GM21423 (cell line): ENCODE data around the gene RARRES1.

Source experiments
- ATAC-seq: cut with Tn5 transposase; IDR thresholded peaks from one replicate; pipeline ENCODE4 v1.9.1; 2021; ENCODE audit warnings: mild to moderate bottlenecking, moderate library complexity; ENCODE audit not compliant: unreplicated experiment

RARRES1 gene

DNA sequence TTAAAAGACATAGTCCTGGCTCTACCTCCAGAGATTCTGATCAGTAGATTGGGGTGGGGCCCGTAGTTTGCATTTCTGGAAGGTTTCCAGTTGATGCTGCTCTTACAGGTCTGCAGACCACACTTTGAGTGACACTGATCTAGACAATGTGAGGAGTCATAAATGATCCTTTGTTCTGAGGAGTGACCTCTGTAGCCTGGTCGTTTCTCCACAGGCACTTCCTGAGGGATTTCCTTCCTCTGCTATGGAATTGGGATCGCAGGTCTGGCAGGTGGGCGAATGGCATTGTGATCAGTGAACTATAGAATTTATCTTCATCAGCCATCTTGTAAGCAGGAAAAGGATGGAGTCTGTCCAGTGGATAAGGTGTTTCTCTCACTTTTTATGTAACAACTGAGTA lies 82.5 kb downstream of the RARRES1 start:
- no peak for ATAC-seq
